GM12878 (cell line): ENCODE results near the gene C12orf43. TPM values are rescaled to one million over a fixed set of nuclear protein-coding genes. Genes with fewer than 3 reads are reported as not detected.
A peak's percentile ranks its signal among the peaks of the same experiment; 100 is the strongest.

Experiments used
- ATF7 ChIP-seq: fragments of 450-650 bp; IDR thresholded peaks from 2 replicates; pipeline ENCODE4 v1.6.1; 2016; ENCODE audit warnings: low read depth, mild to moderate bottlenecking
- CEBPB ChIP-seq, 2 experiments: fragments of 150-350 bp in 1 of 2; IDR thresholded peaks; 2 replicates each; pipeline ENCODE4 v1.6.1; 2012 to 2014; ENCODE audit warnings: low read depth in 2 of 2, low read length in 2 of 2, borderline replicate concordance in 1 of 2, inconsistent platforms in 1 of 2
- ELK1 ChIP-seq: IDR thresholded peaks from 2 replicates; pipeline ENCODE4 v1.6.1; 2012; ENCODE audit warnings: low read depth, low read length, improper control_type of control experiment
- FOXK2 ChIP-seq: fragments of 450-650 bp; IDR thresholded peaks from 2 replicates; pipeline ENCODE4 v1.6.1; 2017; ENCODE audit warnings: mild to moderate bottlenecking, moderate library complexity
- JUND ChIP-seq: IDR thresholded peaks from 2 replicates; pipeline ENCODE4 v1.6.1; 2012; ENCODE audit warnings: low read depth, mild to moderate bottlenecking, low read length, improper control_type of control experiment, moderate library complexity
- NBN ChIP-seq: fragments of 450-650 bp; IDR thresholded peaks from 2 replicates; pipeline ENCODE4 v1.6.1; 2016
- PML ChIP-seq: IDR thresholded peaks from 2 replicates; pipeline ENCODE4 v1.6.1; 2012; ENCODE audit warnings: low read length, inconsistent platforms
- POLR2AphosphoS2 ChIP-seq: IDR thresholded peaks from 2 replicates; pipeline ENCODE4 v1.6.1; 2011; ENCODE audit warnings: low read depth, mild to moderate bottlenecking, low read length, improper control_type of control experiment, moderate library complexity
- RAD51 ChIP-seq: fragments of 450-650 bp; IDR thresholded peaks from 2 replicates; pipeline ENCODE4 v1.6.1; 2016; ENCODE audit warnings: moderate library complexity, mild to moderate bottlenecking, inconsistent platforms
- TCF12 ChIP-seq: IDR thresholded peaks from 2 replicates; pipeline ENCODE4 v1.6.1; 2011; ENCODE audit warnings: low read depth, mild to moderate bottlenecking, low read length
- ZBTB11 ChIP-seq: fragments of 450-650 bp; formaldehyde crosslinking; IDR thresholded peaks from 2 replicates; pipeline ENCODE4 v1.5.0; 2022; ENCODE audit warnings: mild to moderate bottlenecking, missing genetic modification characterization
- ZNF592 ChIP-seq: fragments of 450-650 bp; IDR thresholded peaks from 2 replicates; pipeline ENCODE4 v1.6.1; 2017; ENCODE audit warnings: mild to moderate bottlenecking, moderate library complexity
- polyA plus RNA-seq, 11 experiments: library from polyadenylated mRNA; depleted of rRNA in 4 of 11; unstranded in 6 of 11; stranded (reverse) in 5 of 11; fragments of >200 nt; fragmentation: Nextera tagmentation in 4 of 11; fragmentation: Illumina TruSeq in 1 of 11; extraction: Ambion mirVana in 4 of 11; extraction: Trizol in 1 of 11; gene quantifications; 1 replicate in 1 of 11; 2 replicates in 10 of 11; pipeline versions ENCODE4 v1.2.1 to v1.2.3, GENCODE V29; 2011 to 2016; ENCODE audit warnings: inconsistent platforms in 2 of 11, missing spikeins in 2 of 11, low read depth in 1 of 11
- total RNA-seq, 4 experiments: library from RNA; depleted of rRNA in 3 of 4; stranded (reverse); fragments of >200 nt in 3 of 4; fragmentation: Illumina TruSeq in 1 of 4; extraction: Trizol in 1 of 4; gene quantifications; 2 replicates each; pipeline versions ENCODE4 v1.2.1 to v1.2.3, GENCODE V29; 2013 to 2021
- TF ChIP-seq, protein P1 (sequence below): fragments of 450-650 bp; IDR thresholded peaks from 2 replicates; pipeline ENCODE4 v1.6.1; 2016; ENCODE audit warnings: mild to moderate bottlenecking
- TF ChIP-seq, protein P2 (sequence below): IDR thresholded peaks from 2 replicates; pipeline ENCODE4 v1.6.1; 2012; ENCODE audit warnings: mild to moderate bottlenecking, low read depth, low read length

Gene C12orf43
- total and polyA plus RNA-seq, 10 of the 15 experiments (the other 5 are each of a cell fraction or from before 2014, with no cell fraction given): 7.5 to 30.8 (median 21.3) TPM

GRCh38 chr12:121015825-121016766 lies at the start of gene C12orf43 (continued):
- TF ChIP-seq ZNF592 (no peak), TCF12 (0 out of 2 replicates have a peak, but pooled peaks have one; percentile 26), CEBPB (IDR thresholded peaks at IDR 0.05; ENCODE audit: borderline replicate concordance in 1 of 2, low read depth in 2 of 2, low read length in 2 of 2) (no peak), NBN (peak; percentile 100), RAD51 (peak; percentile 54; the same call in 1 of the 2 replicates), ELK1 (no peak), ZBTB11 (CRISPR knock-in tag) (no peak), ATF7 (peak; percentile 98), PML (no peak), FOXK2 (no peak), JUND (no peak), POLR2AphosphoS2 (no peak)
- TF ChIP-seq, protein P1, sequence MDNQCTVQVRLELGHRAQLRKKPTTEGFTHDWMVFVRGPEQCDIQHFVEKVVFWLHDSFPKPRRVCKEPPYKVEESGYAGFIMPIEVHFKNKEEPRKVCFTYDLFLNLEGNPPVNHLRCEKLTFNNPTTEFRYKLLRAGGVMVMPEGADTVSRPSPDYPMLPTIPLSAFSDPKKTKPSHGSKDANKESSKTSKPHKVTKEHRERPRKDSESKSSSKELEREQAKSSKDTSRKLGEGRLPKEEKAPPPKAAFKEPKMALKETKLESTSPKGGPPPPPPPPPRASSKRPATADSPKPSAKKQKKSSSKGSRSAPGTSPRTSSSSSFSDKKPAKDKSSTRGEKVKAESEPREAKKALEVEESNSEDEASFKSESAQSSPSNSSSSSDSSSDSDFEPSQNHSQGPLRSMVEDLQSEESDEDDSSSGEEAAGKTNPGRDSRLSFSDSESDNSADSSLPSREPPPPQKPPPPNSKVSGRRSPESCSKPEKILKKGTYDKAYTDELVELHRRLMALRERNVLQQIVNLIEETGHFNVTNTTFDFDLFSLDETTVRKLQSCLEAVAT: peak; percentile 83
- TF ChIP-seq, protein P2, sequence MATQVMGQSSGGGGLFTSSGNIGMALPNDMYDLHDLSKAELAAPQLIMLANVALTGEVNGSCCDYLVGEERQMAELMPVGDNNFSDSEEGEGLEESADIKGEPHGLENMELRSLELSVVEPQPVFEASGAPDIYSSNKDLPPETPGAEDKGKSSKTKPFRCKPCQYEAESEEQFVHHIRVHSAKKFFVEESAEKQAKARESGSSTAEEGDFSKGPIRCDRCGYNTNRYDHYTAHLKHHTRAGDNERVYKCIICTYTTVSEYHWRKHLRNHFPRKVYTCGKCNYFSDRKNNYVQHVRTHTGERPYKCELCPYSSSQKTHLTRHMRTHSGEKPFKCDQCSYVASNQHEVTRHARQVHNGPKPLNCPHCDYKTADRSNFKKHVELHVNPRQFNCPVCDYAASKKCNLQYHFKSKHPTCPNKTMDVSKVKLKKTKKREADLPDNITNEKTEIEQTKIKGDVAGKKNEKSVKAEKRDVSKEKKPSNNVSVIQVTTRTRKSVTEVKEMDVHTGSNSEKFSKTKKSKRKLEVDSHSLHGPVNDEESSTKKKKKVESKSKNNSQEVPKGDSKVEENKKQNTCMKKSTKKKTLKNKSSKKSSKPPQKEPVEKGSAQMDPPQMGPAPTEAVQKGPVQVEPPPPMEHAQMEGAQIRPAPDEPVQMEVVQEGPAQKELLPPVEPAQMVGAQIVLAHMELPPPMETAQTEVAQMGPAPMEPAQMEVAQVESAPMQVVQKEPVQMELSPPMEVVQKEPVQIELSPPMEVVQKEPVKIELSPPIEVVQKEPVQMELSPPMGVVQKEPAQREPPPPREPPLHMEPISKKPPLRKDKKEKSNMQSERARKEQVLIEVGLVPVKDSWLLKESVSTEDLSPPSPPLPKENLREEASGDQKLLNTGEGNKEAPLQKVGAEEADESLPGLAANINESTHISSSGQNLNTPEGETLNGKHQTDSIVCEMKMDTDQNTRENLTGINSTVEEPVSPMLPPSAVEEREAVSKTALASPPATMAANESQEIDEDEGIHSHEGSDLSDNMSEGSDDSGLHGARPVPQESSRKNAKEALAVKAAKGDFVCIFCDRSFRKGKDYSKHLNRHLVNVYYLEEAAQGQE: no peak
